K562 (cell line): ENCODE measurements around the gene ADM. TPM values are rescaled to one million over a fixed set of nuclear protein-coding genes. Genes with fewer than 3 reads are reported as not detected.

Experiments
- KAT8 ChIP-seq: fragments of 450-650 bp; IDR thresholded peaks from 2 replicates; pipeline ENCODE4 v1.6.1; 2016; ENCODE audit warnings: low read depth, mild to moderate bottlenecking
- MAZ ChIP-seq, 2 experiments: fragments of 450-650 bp in 1 of 2; sonication (generic) in 1 of 2; formaldehyde crosslinking; IDR thresholded peaks in 1 of 2; conservative IDR thresholded peaks in 1 of 2; 2 replicates each; pipeline versions ENCODE4 v1.4.0 to v1.5.0; 2020; ENCODE audit warnings: mild to moderate bottlenecking in 1 of 2, missing genetic modification reagents in 1 of 2
- MEF2A ChIP-seq: IDR thresholded peaks from 2 replicates; pipeline ENCODE4 v1.6.1; 2011; ENCODE audit warnings: low read depth, mild to moderate bottlenecking, low read length, moderate library complexity; ENCODE audit not compliant: control insufficient read depth
- MEF2D ChIP-seq: conservative IDR thresholded peaks from 2 replicates; pipeline ENCODE4 v1.6.1; 2016; ENCODE audit warnings: low read depth, missing genetic modification characterization, missing compliant biosample characterization
- MYC ChIP-seq, 2 experiments: fragments of 250-450 bp in 1 of 2; sonication (Bioruptor Pico) in 1 of 2; IDR thresholded peaks; 2 replicates each; pipeline versions ENCODE4 v1.5.1 to v1.6.1; 2012 to 2021; ENCODE audit warnings: low read depth in 2 of 2, borderline replicate concordance in 1 of 2, improper control_type of control experiment in 1 of 2, low read length in 1 of 2, mild to moderate bottlenecking in 1 of 2, moderate library complexity in 1 of 2
- NCOA2 ChIP-seq, 2 experiments: fragments of 450-650 bp; IDR thresholded peaks; 2 replicates each; pipeline ENCODE4 v1.6.1; 2018; ENCODE audit warnings: mild to moderate bottlenecking in 2 of 2, moderate library complexity in 1 of 2; ENCODE audit not compliant: partially characterized antibody in 2 of 2
- PRPF4 ChIP-seq: fragments of 200-400 bp; formaldehyde crosslinking; IDR thresholded peaks from one replicate; pipeline ENCODE4 v1.6.1; 2017; ENCODE audit warnings: low read length, low read depth, mild to moderate bottlenecking; ENCODE audit not compliant: insufficient read depth, poor library complexity, severe bottlenecking
- PTBP1 ChIP-seq: fragments of 200-400 bp; formaldehyde crosslinking; IDR thresholded peaks from 2 replicates; pipeline ENCODE4 v1.6.1; 2017; ENCODE audit warnings: low read depth, low read length
- TAF1 ChIP-seq: IDR thresholded peaks from 2 replicates; pipeline ENCODE4 v1.6.1; 2011; ENCODE audit warnings: mild to moderate bottlenecking, low read length, moderate library complexity; ENCODE audit not compliant: insufficient read depth, control insufficient read depth, severe bottlenecking; ENCODE audit errors: extremely low read depth
- TAF9B ChIP-seq: fragments of 450-650 bp; IDR thresholded peaks from 2 replicates; pipeline ENCODE4 v1.6.1; 2018; ENCODE audit warnings: mild to moderate bottlenecking; ENCODE audit not compliant: partially characterized antibody
- TRIM28 ChIP-seq: fragments of 450-650 bp; IDR thresholded peaks from 2 replicates; pipeline ENCODE4 v1.6.1; 2017
- polyA plus RNA-seq, 8 experiments: library from polyadenylated mRNA; depleted of rRNA in 4 of 8; stranded (reverse) in 5 of 8; unstranded in 3 of 8; fragments of >200 nt; fragmentation: Nextera tagmentation in 2 of 8; fragmentation: Illumina TruSeq in 1 of 8; extraction: Ambion mirVana in 2 of 8; extraction: Trizol in 1 of 8; gene quantifications; 2 replicates each; pipeline versions ENCODE4 v1.2.1 to v1.2.3, GENCODE V29; 2011 to 2014; ENCODE audit warnings: inconsistent platforms in 1 of 8, missing spikeins in 1 of 8
- total RNA-seq, 7 experiments: library from RNA; depleted of rRNA in 6 of 7; stranded (reverse); fragments of >200 nt in 6 of 7; fragmentation: Illumina TruSeq in 2 of 7; extraction: Trizol in 2 of 7; gene quantifications; 2 replicates each; pipeline versions ENCODE4 v1.2.1 to v1.2.3, GENCODE V29; 2011 to 2021; ENCODE audit warnings: low replicate concordance in 1 of 7
- TF ChIP-seq, protein P1 (sequence below): fragments of 450-650 bp; IDR thresholded peaks from 2 replicates; pipeline ENCODE4 v1.6.1; 2017; ENCODE audit warnings: antibody characterized with exemption, mild to moderate bottlenecking
- TF ChIP-seq, protein P2 (sequence below): sonication (generic); formaldehyde crosslinking; IDR thresholded peaks from 2 replicates; pipeline ENCODE4 v1.8.1; 2023; ENCODE audit warnings: mild to moderate bottlenecking, missing genetic modification reagents
- TF ChIP-seq, protein P3 (sequence below): fragments of 450-650 bp; formaldehyde crosslinking; IDR thresholded peaks from 2 replicates; pipeline ENCODE4 v1.4.0; 2020; ENCODE audit warnings: mild to moderate bottlenecking, moderate library complexity
- TF ChIP-seq, protein P4 (sequence below), 3 experiments: fragments of 200-800 bp in 1 of 3; sonication (Bioruptor generic) in 1 of 3; sonication (generic) in 1 of 3; formaldehyde crosslinking in 1 of 3; IDR thresholded peaks; 2 replicates each; pipeline versions ENCODE4 v1.6.1 to v1.8.0; 2016 to 2022; ENCODE audit warnings: mild to moderate bottlenecking in 2 of 3, missing compliant biosample characterization in 2 of 3, missing genetic modification characterization in 2 of 3, missing genetic modification reagents in 1 of 3

The ADM gene
- total and polyA plus RNA-seq, 9 of the 15 experiments (the other 6 are each of a cell fraction or from before 2014, with no cell fraction given), result 0.23 to 0.49 (median 0.32) TPM; not detected in 6

DNA sequence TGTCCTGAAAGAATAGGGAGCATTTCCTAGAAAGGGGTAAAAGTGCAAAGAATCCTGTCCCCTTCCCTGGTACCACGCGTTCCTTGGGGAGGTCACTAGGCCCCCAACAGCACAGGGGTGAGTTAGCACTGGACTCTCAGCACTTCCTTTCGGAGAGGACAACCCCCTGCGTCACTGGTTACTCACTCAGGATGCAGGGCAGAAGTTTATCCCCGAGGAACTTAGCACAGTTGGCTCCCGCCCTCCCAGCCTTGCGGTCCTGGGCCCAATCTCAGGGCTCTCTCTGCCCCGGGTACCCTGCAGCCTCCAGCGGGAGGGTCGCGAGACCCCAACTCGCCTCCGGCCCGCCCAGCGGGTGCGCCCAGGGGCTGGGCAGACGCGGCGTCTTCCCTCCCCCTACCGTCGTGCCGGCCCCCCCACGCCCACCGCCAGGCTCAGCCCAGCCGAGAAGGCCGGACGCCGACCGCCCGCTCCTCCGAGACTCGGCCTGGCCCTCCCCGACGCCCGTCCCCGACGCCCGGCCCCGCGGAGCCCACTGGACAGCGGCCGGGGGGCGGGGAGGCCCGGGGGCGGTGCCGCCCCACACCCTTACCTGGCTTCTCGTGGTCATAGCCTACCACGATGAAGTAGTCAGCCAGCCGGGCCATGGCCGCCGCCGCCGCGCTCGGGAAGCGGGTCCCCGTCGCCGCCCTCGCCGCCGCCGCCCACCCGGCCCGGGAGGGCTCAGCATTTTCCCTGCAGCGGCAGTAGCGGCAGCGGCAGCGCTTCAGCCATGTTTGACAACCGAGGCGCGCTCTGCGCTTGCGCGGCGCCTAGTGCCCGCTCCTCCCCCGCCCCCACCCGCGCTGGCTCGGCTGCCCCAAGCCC is 11.2 kb upstream of the ADM start, which contains the start of gene SBF2 (continued):
- TF ChIP-seq, protein P1, sequence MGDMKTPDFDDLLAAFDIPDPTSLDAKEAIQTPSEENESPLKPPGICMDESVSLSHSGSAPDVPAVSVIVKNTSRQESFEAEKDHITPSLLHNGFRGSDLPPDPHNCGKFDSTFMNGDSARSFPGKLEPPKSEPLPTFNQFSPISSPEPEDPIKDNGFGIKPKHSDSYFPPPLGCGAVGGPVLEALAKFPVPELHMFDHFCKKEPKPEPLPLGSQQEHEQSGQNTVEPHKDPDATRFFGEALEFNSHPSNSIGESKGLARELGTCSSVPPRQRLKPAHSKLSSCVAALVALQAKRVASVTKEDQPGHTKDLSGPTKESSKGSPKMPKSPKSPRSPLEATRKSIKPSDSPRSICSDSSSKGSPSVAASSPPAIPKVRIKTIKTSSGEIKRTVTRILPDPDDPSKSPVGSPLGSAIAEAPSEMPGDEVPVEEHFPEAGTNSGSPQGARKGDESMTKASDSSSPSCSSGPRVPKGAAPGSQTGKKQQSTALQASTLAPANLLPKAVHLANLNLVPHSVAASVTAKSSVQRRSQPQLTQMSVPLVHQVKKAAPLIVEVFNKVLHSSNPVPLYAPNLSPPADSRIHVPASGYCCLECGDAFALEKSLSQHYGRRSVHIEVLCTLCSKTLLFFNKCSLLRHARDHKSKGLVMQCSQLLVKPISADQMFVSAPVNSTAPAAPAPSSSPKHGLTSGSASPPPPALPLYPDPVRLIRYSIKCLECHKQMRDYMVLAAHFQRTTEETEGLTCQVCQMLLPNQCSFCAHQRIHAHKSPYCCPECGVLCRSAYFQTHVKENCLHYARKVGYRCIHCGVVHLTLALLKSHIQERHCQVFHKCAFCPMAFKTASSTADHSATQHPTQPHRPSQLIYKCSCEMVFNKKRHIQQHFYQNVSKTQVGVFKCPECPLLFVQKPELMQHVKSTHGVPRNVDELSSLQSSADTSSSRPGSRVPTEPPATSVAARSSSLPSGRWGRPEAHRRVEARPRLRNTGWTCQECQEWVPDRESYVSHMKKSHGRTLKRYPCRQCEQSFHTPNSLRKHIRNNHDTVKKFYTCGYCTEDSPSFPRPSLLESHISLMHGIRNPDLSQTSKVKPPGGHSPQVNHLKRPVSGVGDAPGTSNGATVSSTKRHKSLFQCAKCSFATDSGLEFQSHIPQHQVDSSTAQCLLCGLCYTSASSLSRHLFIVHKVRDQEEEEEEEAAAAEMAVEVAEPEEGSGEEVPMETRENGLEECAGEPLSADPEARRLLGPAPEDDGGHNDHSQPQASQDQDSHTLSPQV, result 0 out of 2 replicates have a peak, but pooled peaks have one; percentile 33
- TF ChIP-seq TRIM28 (no peak), MAZ (CRISPR knock-in tag; conservative IDR thresholded peaks at IDR 0.05 in 1 of 2, IDR thresholded peaks at IDR 0.05 in 1 of 2) (peak; percentile 56 to 66; a peak in 2 of 4 replicates), TAF9B (no peak), PRPF4 (no peak), NCOA2 (IDR thresholded peaks at IDR 0.05; ENCODE audit: partially characterized antibody in 2 of 2) (no peak), TAF1 (peak; percentile 49), KAT8 (no peak), MEF2D (tag) (no peak), PTBP1 (no peak), MYC (IDR thresholded peaks at IDR 0.05; ENCODE audit: low read depth, low read length) (no peak), MYC (CRISPR knock-in tag; IDR thresholded peaks at IDR 0.05; ENCODE audit: borderline replicate concordance, low read depth) (no peak), MEF2A (0 out of 2 replicates have a peak, but pooled peaks have one; percentile 6)
- TF ChIP-seq, protein P2, sequence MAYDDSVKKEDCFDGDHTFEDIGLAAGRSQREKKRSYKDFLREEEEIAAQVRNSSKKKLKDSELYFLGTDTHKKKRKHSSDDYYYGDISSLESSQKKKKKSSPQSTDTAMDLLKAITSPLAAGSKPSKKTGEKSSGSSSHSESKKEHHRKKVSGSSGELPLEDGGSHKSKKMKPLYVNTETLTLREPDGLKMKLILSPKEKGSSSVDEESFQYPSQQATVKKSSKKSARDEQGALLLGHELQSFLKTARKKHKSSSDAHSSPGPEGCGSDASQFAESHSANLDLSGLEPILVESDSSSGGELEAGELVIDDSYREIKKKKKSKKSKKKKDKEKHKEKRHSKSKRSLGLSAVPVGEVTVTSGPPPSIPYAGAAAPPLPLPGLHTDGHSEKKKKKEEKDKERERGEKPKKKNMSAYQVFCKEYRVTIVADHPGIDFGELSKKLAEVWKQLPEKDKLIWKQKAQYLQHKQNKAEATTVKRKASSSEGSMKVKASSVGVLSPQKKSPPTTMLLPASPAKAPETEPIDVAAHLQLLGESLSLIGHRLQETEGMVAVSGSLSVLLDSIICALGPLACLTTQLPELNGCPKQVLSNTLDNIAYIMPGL (CRISPR knock-in tag), result no peak
- TF ChIP-seq, protein P3, sequence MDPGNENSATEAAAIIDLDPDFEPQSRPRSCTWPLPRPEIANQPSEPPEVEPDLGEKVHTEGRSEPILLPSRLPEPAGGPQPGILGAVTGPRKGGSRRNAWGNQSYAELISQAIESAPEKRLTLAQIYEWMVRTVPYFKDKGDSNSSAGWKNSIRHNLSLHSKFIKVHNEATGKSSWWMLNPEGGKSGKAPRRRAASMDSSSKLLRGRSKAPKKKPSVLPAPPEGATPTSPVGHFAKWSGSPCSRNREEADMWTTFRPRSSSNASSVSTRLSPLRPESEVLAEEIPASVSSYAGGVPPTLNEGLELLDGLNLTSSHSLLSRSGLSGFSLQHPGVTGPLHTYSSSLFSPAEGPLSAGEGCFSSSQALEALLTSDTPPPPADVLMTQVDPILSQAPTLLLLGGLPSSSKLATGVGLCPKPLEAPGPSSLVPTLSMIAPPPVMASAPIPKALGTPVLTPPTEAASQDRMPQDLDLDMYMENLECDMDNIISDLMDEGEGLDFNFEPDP (CRISPR knock-in tag), result no peak
- TF ChIP-seq, protein P4, sequence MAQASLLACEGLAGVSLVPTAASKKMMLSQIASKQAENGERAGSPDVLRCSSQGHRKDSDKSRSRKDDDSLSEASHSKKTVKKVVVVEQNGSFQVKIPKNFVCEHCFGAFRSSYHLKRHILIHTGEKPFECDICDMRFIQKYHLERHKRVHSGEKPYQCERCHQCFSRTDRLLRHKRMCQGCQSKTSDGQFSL (CRISPR knock-in tag; IDR thresholded peaks at IDR 0.05), result peak; percentile 95
- TF ChIP-seq, protein P4 (tag; IDR thresholded peaks at IDR 0.05), result peak in 1 of 2 experiments; percentile 85; a peak in 2 of 4 replicates
